ENCODE measurements around the gene TMEM140. TPM values are rescaled to one million over a fixed set of nuclear protein-coding genes. Genes with fewer than 3 reads are reported as not detected.

TMEM140 gene
- total RNA-seq, 2 donors from 2014 or later, result 4.0 to 9.6 TPM

GRCh38 chr7:135185471-135186260 lies 37.8 kb downstream of the TMEM140 start:
- H3K9me3 ChIP-seq, result peaks cover 0 to 19% (median 3%) of the 10 kb centered on the region in 3 donors
- intact Hi-C loops (cut with DNase I), result no loop called here
- ATAC-seq, result no peak
- no peak overlapping the region for H3K4me3 ChIP-seq
- peaks cover 24% of the 10 kb centered on the region for H3K4me1 ChIP-seq
- peaks cover 16 to 39% of the 10 kb centered on the region in 2 donors for H3K36me3 ChIP-seq (replicated peaks in 1 of 2; ENCODE audit: insufficient read depth in 1 of 2, low read depth in 2 of 2)
- DNase-seq, result peak in 3 of 4 donors; percentile 14 to 61 (median 46)
- H3K27me3 ChIP-seq, result no peaks in the 10 kb centered on the region
- peak overlapping the region in 2 of 4 donors; percentile 5 to 12 for H3K27ac ChIP-seq
- 83 to 87% methylated on average over 7 of the region's 7 CpGs for WGBS, 2 donors
- TF ChIP-seq POLR2A (IDR thresholded peaks at IDR 0.05) (no peak), CTCF (IDR thresholded peaks at IDR 0.05) (no peak)

GRCh38 chr7:135186261-135186540 lies 38.3 kb downstream of the TMEM140 start:
- ATAC-seq, result no peak
- peaks cover 24% of the 10 kb centered on the region for H3K4me1 ChIP-seq
- H3K4me3 ChIP-seq, result no peak overlapping the region
- 95 to 97% methylated on average over 3 of the region's 3 CpGs for WGBS, 2 donors
- peaks cover 0 to 14% (median 0%) of the 10 kb centered on the region in 3 donors for H3K9me3 ChIP-seq
- DNase-seq, result no peak
- H3K27me3 ChIP-seq, result no peaks in the 10 kb centered on the region
- H3K36me3 ChIP-seq (replicated peaks in 1 of 2; ENCODE audit: insufficient read depth in 1 of 2, low read depth in 2 of 2), result peaks cover 16 to 39% of the 10 kb centered on the region in 2 donors
- intact Hi-C loops (cut with DNase I), result no loop called here
- TF ChIP-seq CTCF (IDR thresholded peaks at IDR 0.05), result no peak
- TF ChIP-seq POLR2A (IDR thresholded peaks at IDR 0.05), result no peak
- H3K27ac ChIP-seq, result peak overlapping the region in 1 of 4 donors; percentile 5

GRCh38 chr7:135186841-135187253 lies 39.0 kb downstream of the TMEM140 start:
- Histone ChIP-seq H3K4me3 (no peak overlapping the region), H3K27me3 (no peaks in the 10 kb centered on the region), H3K27ac (no peak overlapping the region), H3K4me1 (peaks cover 24% of the 10 kb centered on the region), H3K36me3 (replicated peaks in 1 of 2; ENCODE audit: insufficient read depth in 1 of 2, low read depth in 2 of 2) (peaks cover 16 to 39% of the 10 kb centered on the region in 2 donors), H3K9me3 (peaks cover 0 to 9% (median 0%) of the 10 kb centered on the region in 3 donors)
- TF ChIP-seq POLR2A (IDR thresholded peaks at IDR 0.05), result no peak
- TF ChIP-seq CTCF (IDR thresholded peaks at IDR 0.05), result no peak
- 86 to 88% methylated on average over 7 to 12 of the region's 12 CpGs for WGBS, 2 donors
- DNase-seq (peak in 1 of 4 donors; percentile 9), ATAC-seq (no peak)
- intact Hi-C loops (cut with DNase I), result no loop called here

- no peaks in the 10 kb centered on the region for H3K27me3 ChIP-seq
- peaks cover 16 to 36% of the 10 kb centered on the region in 2 donors for H3K36me3 ChIP-seq (replicated peaks in 1 of 2; ENCODE audit: insufficient read depth in 1 of 2, low read depth in 2 of 2)
- TF ChIP-seq POLR2A (IDR thresholded peaks at IDR 0.05), result peak in 1 of 3 donors; percentile 11
- no peak for TF ChIP-seq CTCF (IDR thresholded peaks at IDR 0.05)
- no peaks in the 10 kb centered on the region for H3K9me3 ChIP-seq
- intact Hi-C loops (cut with DNase I), result no loop called here
- H3K27ac ChIP-seq, result peak overlapping the region; percentile 65 to 80 (median 74)
- no peak overlapping the region for H3K4me3 ChIP-seq
- peak; percentile 11 for ATAC-seq
- DNase-seq, result peak; percentile 42 to 70 (median 54)
- peaks cover 30% of the 10 kb centered on the region for H3K4me1 ChIP-seq
- WGBS, 2 donors, result 66 to 79% methylated on average over 8 to 12 of the region's 12 CpGs
These were observed 40.6 kb downstream of the TMEM140 start for GRCh38 chr7:135188298-135188984.
